HG02763 (cell line): ENCODE measurements around the gene AFDN.

Experiments used
- ATAC-seq: cut with Tn5 transposase; IDR thresholded peaks from one replicate; pipeline ENCODE4 v1.9.1; 2021; ENCODE audit warnings: mild to moderate bottlenecking, moderate library complexity; ENCODE audit not compliant: unreplicated experiment

The AFDN gene, protein sequence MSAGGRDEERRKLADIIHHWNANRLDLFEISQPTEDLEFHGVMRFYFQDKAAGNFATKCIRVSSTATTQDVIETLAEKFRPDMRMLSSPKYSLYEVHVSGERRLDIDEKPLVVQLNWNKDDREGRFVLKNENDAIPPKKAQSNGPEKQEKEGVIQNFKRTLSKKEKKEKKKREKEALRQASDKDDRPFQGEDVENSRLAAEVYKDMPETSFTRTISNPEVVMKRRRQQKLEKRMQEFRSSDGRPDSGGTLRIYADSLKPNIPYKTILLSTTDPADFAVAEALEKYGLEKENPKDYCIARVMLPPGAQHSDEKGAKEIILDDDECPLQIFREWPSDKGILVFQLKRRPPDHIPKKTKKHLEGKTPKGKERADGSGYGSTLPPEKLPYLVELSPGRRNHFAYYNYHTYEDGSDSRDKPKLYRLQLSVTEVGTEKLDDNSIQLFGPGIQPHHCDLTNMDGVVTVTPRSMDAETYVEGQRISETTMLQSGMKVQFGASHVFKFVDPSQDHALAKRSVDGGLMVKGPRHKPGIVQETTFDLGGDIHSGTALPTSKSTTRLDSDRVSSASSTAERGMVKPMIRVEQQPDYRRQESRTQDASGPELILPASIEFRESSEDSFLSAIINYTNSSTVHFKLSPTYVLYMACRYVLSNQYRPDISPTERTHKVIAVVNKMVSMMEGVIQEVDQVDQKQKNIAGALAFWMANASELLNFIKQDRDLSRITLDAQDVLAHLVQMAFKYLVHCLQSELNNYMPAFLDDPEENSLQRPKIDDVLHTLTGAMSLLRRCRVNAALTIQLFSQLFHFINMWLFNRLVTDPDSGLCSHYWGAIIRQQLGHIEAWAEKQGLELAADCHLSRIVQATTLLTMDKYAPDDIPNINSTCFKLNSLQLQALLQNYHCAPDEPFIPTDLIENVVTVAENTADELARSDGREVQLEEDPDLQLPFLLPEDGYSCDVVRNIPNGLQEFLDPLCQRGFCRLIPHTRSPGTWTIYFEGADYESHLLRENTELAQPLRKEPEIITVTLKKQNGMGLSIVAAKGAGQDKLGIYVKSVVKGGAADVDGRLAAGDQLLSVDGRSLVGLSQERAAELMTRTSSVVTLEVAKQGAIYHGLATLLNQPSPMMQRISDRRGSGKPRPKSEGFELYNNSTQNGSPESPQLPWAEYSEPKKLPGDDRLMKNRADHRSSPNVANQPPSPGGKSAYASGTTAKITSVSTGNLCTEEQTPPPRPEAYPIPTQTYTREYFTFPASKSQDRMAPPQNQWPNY (N-terminal part only)

DNA sequence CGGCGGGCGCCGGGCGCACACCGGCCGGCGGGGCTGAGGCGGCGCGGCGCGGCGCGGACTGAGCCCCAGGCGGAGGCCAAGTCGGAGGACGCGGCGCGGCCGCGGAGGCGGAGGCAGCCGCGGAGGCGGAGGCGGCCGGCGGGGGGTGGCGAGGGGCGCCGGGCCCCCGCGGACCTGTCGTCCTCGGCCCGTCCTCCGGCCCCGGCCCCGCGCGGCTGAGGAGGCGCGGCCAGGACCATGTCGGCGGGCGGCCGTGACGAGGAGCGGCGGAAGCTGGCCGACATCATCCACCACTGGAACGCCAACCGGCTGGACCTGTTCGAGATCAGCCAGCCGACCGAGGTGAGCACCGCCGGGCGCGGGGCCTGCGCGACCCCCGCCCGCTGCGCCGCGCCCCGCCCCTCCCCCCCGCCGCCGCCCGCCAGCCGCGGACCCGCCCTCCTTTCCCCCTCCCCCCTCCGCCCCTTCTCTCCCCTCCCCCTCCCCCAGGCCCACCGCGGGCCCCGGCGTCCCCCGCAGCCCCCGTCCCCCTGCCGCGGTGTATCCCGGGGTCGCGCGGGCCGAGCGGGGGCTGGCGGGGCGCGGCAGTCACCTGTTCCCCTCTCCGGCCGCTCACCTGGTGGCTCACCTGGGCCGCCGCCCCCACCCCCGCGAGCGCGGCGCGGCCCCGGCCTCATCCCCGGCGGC is at the start of gene AFDN:
AFDN (plus strand) TSS at position 16 of the 687 bp plus-strand sequence; CDS start at position 238, 222 bp downstream.
- peak; percentile 34 for ATAC-seq

GRCh38 chr6:167778497-167779128 is 48.1 kb upstream of the AFDN start:
- no peak for ATAC-seq

GRCh38 chr6:167779129-167779992 is 47.4 kb upstream of the AFDN start:
- no peak for ATAC-seq

DNA sequence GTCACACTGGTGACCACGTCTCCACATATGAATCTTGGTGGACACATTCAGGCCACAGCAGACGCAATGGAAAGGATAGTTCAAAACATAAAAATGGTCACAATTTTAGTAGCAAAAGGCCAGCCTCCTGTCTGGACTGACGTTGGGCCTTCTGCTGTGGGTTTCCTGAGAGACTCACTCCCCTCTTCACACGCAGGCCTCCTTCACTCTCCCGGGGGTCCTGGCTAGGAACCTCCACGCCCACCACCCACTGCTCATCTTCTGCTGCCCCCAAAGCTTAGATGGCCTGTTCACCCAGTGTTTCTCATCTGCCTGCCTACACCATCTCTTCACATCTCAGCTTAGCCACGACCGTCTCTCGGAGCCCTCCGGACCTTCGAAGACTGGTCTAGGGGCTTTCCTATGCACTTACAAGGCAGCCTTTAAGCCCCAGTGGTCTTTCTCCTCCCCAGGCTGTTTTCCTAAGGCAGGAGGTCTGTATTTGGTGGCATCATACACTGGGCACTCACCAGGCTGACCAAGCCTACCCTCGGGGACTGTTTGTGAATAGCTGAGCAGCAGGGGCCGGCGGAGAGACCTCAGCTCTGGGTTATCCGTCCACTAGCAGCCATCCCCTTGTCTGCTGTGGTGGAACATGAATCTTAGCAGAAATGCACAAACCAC is 46.6 kb upstream of the AFDN start:
- ATAC-seq: no peak

DNA sequence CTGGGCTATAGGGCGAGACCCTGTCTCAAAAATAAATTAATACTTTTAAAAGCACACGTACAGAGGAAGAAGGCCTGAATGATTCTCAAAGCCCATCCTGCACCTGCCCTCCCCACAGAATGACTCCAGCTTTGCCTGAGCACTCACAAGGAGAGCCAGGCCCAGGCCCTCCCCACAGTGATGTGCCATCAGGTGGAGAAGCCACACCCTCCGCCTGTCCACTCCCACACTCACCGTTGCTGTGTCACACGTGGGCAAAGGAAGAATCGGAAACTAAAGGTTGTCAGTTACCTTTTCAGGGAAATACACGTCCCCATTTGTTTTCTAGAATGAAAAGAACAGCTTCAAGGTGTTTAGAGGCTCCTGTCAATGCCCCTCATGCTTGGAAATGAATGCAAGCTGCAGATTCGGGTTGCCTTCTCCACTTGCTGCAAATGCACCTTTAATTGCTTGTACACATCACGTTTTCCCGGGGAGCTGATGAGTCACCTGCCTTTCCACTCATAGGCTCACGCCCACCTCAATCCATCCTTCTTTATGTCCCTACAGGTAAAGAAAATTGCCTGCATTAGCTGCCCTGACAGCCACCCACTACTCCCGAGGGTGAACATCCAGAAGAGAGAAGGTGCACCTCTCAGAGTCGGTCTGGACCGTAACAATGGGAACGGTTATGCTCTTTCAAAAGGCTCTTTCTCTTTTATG is 45.5 kb upstream of the AFDN start:
- no peak for ATAC-seq

DNA sequence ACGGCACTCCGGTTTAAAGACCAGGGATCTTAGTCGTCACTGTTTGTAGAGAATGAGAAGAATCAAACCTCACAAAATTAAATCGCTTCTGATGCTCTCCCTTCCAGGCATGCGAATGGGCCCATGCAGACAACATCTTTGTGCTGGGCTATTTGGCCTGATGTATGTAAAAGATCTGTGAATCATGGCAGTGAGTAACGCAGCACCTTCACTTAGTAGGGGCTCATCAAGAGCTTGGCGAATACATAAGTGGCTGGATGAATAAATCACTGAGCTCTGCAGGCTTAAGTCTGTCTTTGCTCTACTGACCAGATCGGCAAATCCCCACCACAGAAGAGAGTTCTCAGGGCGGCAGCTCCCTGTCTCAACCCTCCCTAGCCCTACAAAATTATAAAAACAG is 44.8 kb upstream of the AFDN start:
- ATAC-seq: no peak

GRCh38 chr6:167782698-167783517 is 43.8 kb upstream of the AFDN start:
- ATAC-seq: no peak

- no peak for ATAC-seq
Observed at GRCh38 chr6:167786853-167787675, 39.6 kb upstream of the AFDN start.

DNA sequence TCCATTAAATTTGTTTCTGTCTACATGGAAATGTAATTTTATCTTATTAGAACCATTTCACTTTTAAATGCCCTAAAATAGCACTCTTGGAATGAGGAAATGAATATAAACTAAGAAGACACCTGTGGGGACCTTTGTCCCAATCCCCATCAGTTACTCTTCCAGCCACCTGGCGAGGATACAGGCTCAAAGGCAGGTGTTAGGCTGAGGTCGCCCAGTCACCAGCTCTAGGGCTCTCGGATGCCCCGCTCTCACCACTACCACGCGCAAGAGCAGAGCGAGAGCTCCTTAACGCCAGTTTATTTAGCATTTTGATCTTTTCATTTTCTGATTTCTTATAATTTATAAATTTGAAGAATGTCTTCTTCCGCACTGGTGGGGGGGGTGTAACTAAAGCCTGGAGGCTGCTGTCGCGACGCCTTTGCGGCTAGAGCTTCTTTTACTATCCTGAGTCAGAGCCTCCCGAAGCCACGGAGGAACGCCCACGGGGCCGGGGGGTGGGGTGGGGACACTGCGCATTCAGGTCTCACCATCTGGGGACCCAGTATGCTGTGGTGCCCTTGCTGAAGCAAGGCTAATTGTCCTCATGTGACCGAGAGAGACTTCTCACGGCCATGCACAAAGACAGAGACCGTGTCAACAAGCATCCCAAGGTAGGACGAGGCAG is 38.7 kb upstream of the AFDN start:
- ATAC-seq: no peak

- no peak for ATAC-seq
Observed at GRCh38 chr6:167788563-167788903, 38.2 kb upstream of the AFDN start.

GRCh38 chr6:167789358-167789757 is 37.4 kb upstream of the AFDN start:
- ATAC-seq: no peak

- no peak for ATAC-seq
Observed at GRCh38 chr6:167791091-167791779, 35.5 kb upstream of the AFDN start.

DNA sequence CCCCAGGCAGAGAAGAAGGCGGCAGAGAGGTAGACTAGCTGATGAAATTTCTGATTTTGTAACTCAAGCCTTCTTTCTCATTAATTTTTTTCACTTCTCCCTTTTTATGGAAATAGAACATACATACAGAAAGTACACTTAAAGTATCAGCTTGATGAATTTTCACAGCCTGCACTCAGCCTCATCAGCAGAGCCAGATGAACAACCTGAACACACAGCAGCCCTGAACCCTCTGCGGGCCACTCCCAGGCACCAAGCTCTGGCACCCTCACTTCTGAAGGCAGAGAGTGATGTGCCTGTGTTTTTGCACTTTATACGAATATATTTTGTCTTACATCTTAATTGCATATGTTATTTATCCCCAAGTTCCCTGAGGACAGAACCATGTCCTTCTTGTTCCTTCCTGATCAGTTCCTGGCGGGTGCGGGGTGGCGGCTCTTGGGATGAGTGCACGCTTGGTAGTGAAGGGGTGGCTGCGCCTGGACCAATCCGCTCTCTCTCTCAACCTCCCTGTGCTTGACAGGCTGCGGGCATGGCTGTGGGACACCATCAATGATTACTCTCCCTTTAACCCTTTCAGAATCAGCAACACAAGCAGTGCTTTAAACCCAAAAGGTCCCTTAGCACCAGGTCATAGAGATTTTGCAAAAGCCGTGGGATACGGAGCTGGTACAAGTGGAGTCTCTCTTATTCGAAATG is 34.8 kb upstream of the AFDN start:
- no peak for ATAC-seq

- no peak for ATAC-seq
Observed at GRCh38 chr6:167793421-167793820, 33.3 kb upstream of the AFDN start.
